Peyer's patch (tissue), 4 donors: ENCODE results near the gene FGF12.

Source experiments
- CTCF ChIP-seq, 6 experiments: fragments of 450-650 bp in 4 of 6; fragments of 200-600 bp in 2 of 6; sonication (generic) in 1 of 6; IDR thresholded peaks; one replicate each; pipeline ENCODE4 v1.5.1; 2017 to 2019; ENCODE audit warnings: antibody characterized with exemption in 6 of 6, mild to moderate bottlenecking in 3 of 6, moderate library complexity in 1 of 6
- POLR2A ChIP-seq, 2 donors: fragments of 450-650 bp; IDR thresholded peaks; one replicate each; pipeline ENCODE4 v1.5.1; 2017; ENCODE audit warnings: antibody characterized with exemption in 2 of 2, mild to moderate bottlenecking in 2 of 2, moderate library complexity in 2 of 2

GRCh38 chr3:192747145-192747544 is 19.8 kb upstream of the FGF12 start:
- TF ChIP-seq CTCF (IDR thresholded peaks at IDR 0.05): no peak
- no peak for TF ChIP-seq POLR2A (IDR thresholded peaks at IDR 0.05)
